Loucy (cell line): ENCODE results near the gene GLT6D1.

ENCODE experiments used
- EZH2phosphoT487 ChIP-seq: fragments of 200-600 bp; IDR thresholded peaks from 2 replicates; pipeline ENCODE4 v1.6.1; 2018; ENCODE audit warnings: antibody characterized with exemption, mild to moderate bottlenecking, moderate library complexity, borderline replicate concordance
- TF ChIP-seq, protein P1 (sequence below): fragments of 200-600 bp; sonication (generic); conservative IDR thresholded peaks from 2 replicates; pipeline ENCODE4 v1.5.1; 2014; ENCODE audit warnings: mild to moderate bottlenecking, antibody characterized with exemption, low read length

GRCh38 chr9:135588886-135589595 is 50.3 kb downstream of the GLT6D1 start:
- TF ChIP-seq, protein P1, sequence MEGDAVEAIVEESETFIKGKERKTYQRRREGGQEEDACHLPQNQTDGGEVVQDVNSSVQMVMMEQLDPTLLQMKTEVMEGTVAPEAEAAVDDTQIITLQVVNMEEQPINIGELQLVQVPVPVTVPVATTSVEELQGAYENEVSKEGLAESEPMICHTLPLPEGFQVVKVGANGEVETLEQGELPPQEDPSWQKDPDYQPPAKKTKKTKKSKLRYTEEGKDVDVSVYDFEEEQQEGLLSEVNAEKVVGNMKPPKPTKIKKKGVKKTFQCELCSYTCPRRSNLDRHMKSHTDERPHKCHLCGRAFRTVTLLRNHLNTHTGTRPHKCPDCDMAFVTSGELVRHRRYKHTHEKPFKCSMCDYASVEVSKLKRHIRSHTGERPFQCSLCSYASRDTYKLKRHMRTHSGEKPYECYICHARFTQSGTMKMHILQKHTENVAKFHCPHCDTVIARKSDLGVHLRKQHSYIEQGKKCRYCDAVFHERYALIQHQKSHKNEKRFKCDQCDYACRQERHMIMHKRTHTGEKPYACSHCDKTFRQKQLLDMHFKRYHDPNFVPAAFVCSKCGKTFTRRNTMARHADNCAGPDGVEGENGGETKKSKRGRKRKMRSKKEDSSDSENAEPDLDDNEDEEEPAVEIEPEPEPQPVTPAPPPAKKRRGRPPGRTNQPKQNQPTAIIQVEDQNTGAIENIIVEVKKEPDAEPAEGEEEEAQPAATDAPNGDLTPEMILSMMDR: no peak
- TF ChIP-seq EZH2phosphoT487: no peak
